Activated CD8-positive, alpha-beta memory T cell treated with anti-CD3 and anti-CD28 coated beads for 36 hours (primary cell): Measurements from ENCODE around the gene CDHR3. TPM values are rescaled to one million over a fixed set of nuclear protein-coding genes. Genes with fewer than 3 reads are reported as not detected.
"Not testable (repeated sequence)": the region's sequence is repeated elsewhere in the genome, so short reads cannot be mapped to it uniquely, and the experiment has no call there.

Source experiments
- CTCF ChIA-PET: fragments of 350-600 bp; sonication (Branson Sonifier 250); formaldehyde crosslinking; loops from one replicate; lab custom pipeline; 2021; ENCODE audit warnings: antibody characterized with exemption; lab: Charles Lee
- POLR2A ChIA-PET: fragments of 350-600 bp; sonication (Branson Sonifier 250); formaldehyde crosslinking; loops from one replicate; lab custom pipeline; 2021; ENCODE audit warnings: antibody characterized with exemption; lab: Charles Lee
- total RNA-seq, 2 experiments: library from RNA; stranded (reverse); gene quantifications; one replicate each; pipeline ENCODE4 v1.2.3, GENCODE V29; 2021

The CDHR3 gene
- total RNA-seq, 2 experiments from 2014 or later = 0.23 to 0.44 TPM

- CTCF ChIA-PET, POLR2A ChIA-PET: not testable (repeated sequence)
These were observed 7.2 kb upstream of the CDHR3 start for GRCh38 chr7:105955651-105956466.

- ChIA-PET POLR2A (no interaction called here), CTCF (no interaction called here)
These were observed 5.1 kb upstream of the CDHR3 start for GRCh38 chr7:105958012-105958411.

- POLR2A ChIA-PET = no interaction called here
- CTCF ChIA-PET = no interaction called here
These were observed 711 bp upstream of the CDHR3 start for GRCh38 chr7:105962353-105962752.

- POLR2A ChIA-PET = no interaction called here
- CTCF ChIA-PET = no interaction called here
These were observed 8.8 kb downstream of the CDHR3 start for GRCh38 chr7:105971845-105972244.

GRCh38 chr7:105972276-105972675, 9.2 kb downstream of the CDHR3 start:
- ChIA-PET POLR2A (no interaction called here), CTCF (no interaction called here)

GRCh38 chr7:105974471-105974870, 11.4 kb downstream of the CDHR3 start:
- POLR2A ChIA-PET = no interaction called here
- CTCF ChIA-PET = interaction anchor here (1.7 kb wide), 1 partner anchor 8 kb away, joined by 5 read pairs; no protein-coding TSS in a partner anchor

GRCh38 chr7:105975770-105976417, 12.8 kb downstream of the CDHR3 start:
- ChIA-PET POLR2A (no interaction called here), CTCF (interaction anchor here (1.7 kb wide), 2 partner anchors 10 kb away, joined by 3 to 5 read pairs; no protein-coding TSS in a partner anchor)

- ChIA-PET POLR2A (no interaction called here), CTCF (interaction anchor here (1.7 kb wide), 1 partner anchor 9 kb away, joined by 3 read pairs; no protein-coding TSS in a partner anchor)
These were observed 13.8 kb downstream of the CDHR3 start for GRCh38 chr7:105976868-105977267.

- POLR2A ChIA-PET = no interaction called here
- CTCF ChIA-PET = no interaction called here
These were observed 15.0 kb downstream of the CDHR3 start for GRCh38 chr7:105978035-105978434.

GRCh38 chr7:105978974-105979373, 15.9 kb downstream of the CDHR3 start:
- POLR2A ChIA-PET = no interaction called here
- CTCF ChIA-PET = no interaction called here

- ChIA-PET POLR2A (no interaction called here), CTCF (interaction anchor here (1.4 kb wide), 1 partner anchor 10 kb away, joined by 4 read pairs; no protein-coding TSS in a partner anchor)
These were observed 16.3 kb downstream of the CDHR3 start for GRCh38 chr7:105979405-105979804.

GRCh38 chr7:105980645-105981396, 17.8 kb downstream of the CDHR3 start:
- CTCF ChIA-PET = interaction anchor here (1.4 kb wide), 1 partner anchor 9 kb away, joined by 4 read pairs; no protein-coding TSS in a partner anchor

GRCh38 chr7:105982388-105982787, 19.3 kb downstream of the CDHR3 start:
- POLR2A ChIA-PET = interaction anchor here (0.6 kb wide), 1 partner anchor 53 kb away, joined by 4 read pairs; no protein-coding TSS in a partner anchor
- CTCF ChIA-PET = interaction anchor here (0.7 kb wide), 1 partner anchor 401 kb away, joined by 4 read pairs; the partner anchor contains the start of gene EFCAB10

More at GRCh38 chr7:105980645-105981396, 17.8 kb downstream of the CDHR3 start:
- POLR2A ChIA-PET = no interaction called here

- CTCF ChIA-PET = interaction anchor here (0.7 to 1.0 kb wide), 2 partner anchors 174 to 328 kb away, joined by 3 read pairs; no protein-coding TSS in a partner anchor
- POLR2A ChIA-PET = not testable (repeated sequence)
These were observed 21.7 kb downstream of the CDHR3 start for GRCh38 chr7:105984808-105985207.

- CTCF ChIA-PET = interaction anchor here (0.7 to 1.8 kb wide), 3 partner anchors 9 to 328 kb away, joined by 3 read pairs; no protein-coding TSS in a partner anchor
- POLR2A ChIA-PET = no interaction called here
These were observed 22.2 kb downstream of the CDHR3 start for GRCh38 chr7:105985229-105985628.

GRCh38 chr7:105985672-105986215, 22.7 kb downstream of the CDHR3 start:
- ChIA-PET CTCF (interaction anchor here (0.7 to 1.8 kb wide), 3 partner anchors 10 to 329 kb away, joined by 3 read pairs; no protein-coding TSS in a partner anchor), POLR2A (no interaction called here)

GRCh38 chr7:105987046-105987445, 24.0 kb downstream of the CDHR3 start:
- POLR2A ChIA-PET = no interaction called here
- CTCF ChIA-PET = interaction anchor here (1.8 kb wide), 1 partner anchor 11 kb away, joined by 3 read pairs; no protein-coding TSS in a partner anchor

- POLR2A ChIA-PET = no interaction called here
- CTCF ChIA-PET = no interaction called here
These were observed 25.2 kb downstream of the CDHR3 start for GRCh38 chr7:105988276-105988675.

GRCh38 chr7:105989191-105989590, 26.1 kb downstream of the CDHR3 start:
- POLR2A ChIA-PET = no interaction called here
- CTCF ChIA-PET = interaction anchor here (1.5 to 1.7 kb wide), 2 partner anchors 9 to 10 kb away, joined by 4 read pairs; no protein-coding TSS in a partner anchor
